Measurements from ENCODE around the gene CKLF. TPM values are rescaled to one million over a fixed set of nuclear protein-coding genes. Genes with fewer than 3 reads are reported as not detected.

The CKLF gene
- total and polyA plus RNA-seq, 2 experiments from 2014 or later = 16.6 to 25.6 TPM

- no peaks in the 10 kb centered on the region for H3K9me3 ChIP-seq (ENCODE audit: low read depth)
- no peaks in the 10 kb centered on the region for H3K27me3 ChIP-seq
- DNase-seq (ENCODE audit: low read depth in 1 of 2, low spot score in 1 of 2) = peak in 1 of 2 donors; percentile 100
- no peak for TF ChIP-seq CTCF (IDR thresholded peaks at IDR 0.05; ENCODE audit: low read depth, low read length)
- H3K4me3 ChIP-seq = no peak overlapping the region
- H3K36me3 ChIP-seq = no peaks in the 10 kb centered on the region
- H3K4me1 ChIP-seq (ENCODE audit: low read depth) = no peaks in the 10 kb centered on the region
- no peak overlapping the region for H3K27ac ChIP-seq
Observed at GRCh38 chr16:66516808-66517585, 35.4 kb upstream of the CKLF start.

- no peak overlapping the region for H3K27ac ChIP-seq
- no peaks in the 10 kb centered on the region for H3K9me3 ChIP-seq (ENCODE audit: low read depth)
- H3K4me3 ChIP-seq = no peak overlapping the region
- DNase-seq (ENCODE audit: low read depth in 1 of 2, low spot score in 1 of 2) = no peak
- no peak for TF ChIP-seq CTCF (IDR thresholded peaks at IDR 0.05; ENCODE audit: low read depth, low read length)
- no peaks in the 10 kb centered on the region for H3K27me3 ChIP-seq
- H3K36me3 ChIP-seq = no peaks in the 10 kb centered on the region
- H3K4me1 ChIP-seq (ENCODE audit: low read depth) = no peaks in the 10 kb centered on the region
Observed at GRCh38 chr16:66517586-66518263, 34.7 kb upstream of the CKLF start.

- no peak for TF ChIP-seq CTCF (IDR thresholded peaks at IDR 0.05; ENCODE audit: low read depth, low read length)
- Histone ChIP-seq H3K4me1 (ENCODE audit: low read depth) (no peaks in the 10 kb centered on the region), H3K36me3 (no peaks in the 10 kb centered on the region), H3K27ac (no peak overlapping the region), H3K4me3 (no peak overlapping the region), H3K27me3 (no peaks in the 10 kb centered on the region), H3K9me3 (ENCODE audit: low read depth) (no peaks in the 10 kb centered on the region)
- no peak for DNase-seq (ENCODE audit: low read depth in 1 of 2, low spot score in 1 of 2)
Observed at GRCh38 chr16:66519482-66520373, 32.6 kb upstream of the CKLF start.

- no peak for DNase-seq (ENCODE audit: low read depth in 1 of 2, low spot score in 1 of 2)
- H3K4me1 ChIP-seq (ENCODE audit: low read depth) = no peaks in the 10 kb centered on the region
- H3K4me3 ChIP-seq = no peak overlapping the region
- H3K27me3 ChIP-seq = no peaks in the 10 kb centered on the region
- no peak overlapping the region for H3K27ac ChIP-seq
- no peaks in the 10 kb centered on the region for H3K36me3 ChIP-seq
- no peak for TF ChIP-seq CTCF (IDR thresholded peaks at IDR 0.05; ENCODE audit: low read depth, low read length)
- H3K9me3 ChIP-seq (ENCODE audit: low read depth) = no peaks in the 10 kb centered on the region
Observed at GRCh38 chr16:66520406-66521170, 31.8 kb upstream of the CKLF start.

- no peak for TF ChIP-seq CTCF (IDR thresholded peaks at IDR 0.05; ENCODE audit: low read depth, low read length)
- H3K9me3 ChIP-seq (ENCODE audit: low read depth) = no peaks in the 10 kb centered on the region
- no peak overlapping the region for H3K27ac ChIP-seq
- no peaks in the 10 kb centered on the region for H3K27me3 ChIP-seq
- H3K36me3 ChIP-seq = no peaks in the 10 kb centered on the region
- no peaks in the 10 kb centered on the region for H3K4me1 ChIP-seq (ENCODE audit: low read depth)
- no peak overlapping the region for H3K4me3 ChIP-seq
- no peak for DNase-seq (ENCODE audit: low read depth in 1 of 2, low spot score in 1 of 2)
Observed at GRCh38 chr16:66521252-66521713, 31.1 kb upstream of the CKLF start.
